Stimulated activated CD8-positive, alpha-beta memory T cell treated with anti-CD3 and anti-CD28 coated beads, Interleukin-12 subunit alpha, Interleukin-12 subunit beta, amount 100 ng/mL, for 24 hours (primary cell): ENCODE measurements around the gene NXN.
"Not testable (repeated sequence)": the region's sequence is repeated elsewhere in the genome, so short reads cannot be mapped to it uniquely, and the experiment has no call there.

ENCODE experiments used
- DNase-seq: peaks from one replicate; pipeline ENCODE4 v3.0.0-alpha.2; 2020; ENCODE audit errors: extremely low read depth

The NXN gene

DNA sequence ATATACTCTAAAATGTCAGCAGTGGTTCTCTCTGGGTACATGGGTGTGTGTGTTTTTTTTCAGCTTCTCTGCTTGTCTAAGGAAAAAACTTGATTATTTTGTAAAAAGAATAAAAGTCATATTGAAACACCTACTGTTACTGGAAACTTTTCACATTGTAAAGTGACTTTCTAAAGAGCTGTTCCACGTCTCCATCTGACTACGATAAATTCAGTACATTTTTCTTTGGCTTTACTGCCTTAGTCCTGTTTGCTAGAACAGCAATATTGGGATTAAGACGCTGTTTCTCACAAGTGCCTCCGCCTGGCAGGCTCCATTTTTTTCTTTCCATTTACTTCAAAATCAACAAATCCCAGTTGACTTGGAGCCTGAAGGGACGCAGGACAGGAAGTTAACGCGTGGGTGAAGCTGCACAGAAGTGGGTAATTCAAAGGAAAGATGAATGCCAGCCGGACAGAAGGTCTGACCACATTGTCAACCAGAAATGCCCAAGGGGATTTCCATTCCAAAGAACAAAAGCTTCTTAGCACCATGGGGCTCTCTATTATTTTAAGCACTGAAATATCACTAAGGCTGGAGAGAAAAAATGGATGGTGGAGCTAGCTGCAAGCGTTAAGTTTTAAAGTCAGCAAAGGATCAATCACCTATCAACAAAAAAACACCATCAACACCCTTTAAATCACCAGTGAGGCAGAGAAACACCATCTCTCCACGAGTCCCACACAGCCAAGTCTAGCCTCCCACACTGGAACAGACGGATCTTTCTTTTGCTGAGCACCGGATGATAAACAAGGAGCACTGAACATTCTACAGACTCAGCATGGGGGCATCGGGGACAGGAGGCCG, 205.9 kb downstream of the NXN start:
- DNase-seq, result no peak

DNA sequence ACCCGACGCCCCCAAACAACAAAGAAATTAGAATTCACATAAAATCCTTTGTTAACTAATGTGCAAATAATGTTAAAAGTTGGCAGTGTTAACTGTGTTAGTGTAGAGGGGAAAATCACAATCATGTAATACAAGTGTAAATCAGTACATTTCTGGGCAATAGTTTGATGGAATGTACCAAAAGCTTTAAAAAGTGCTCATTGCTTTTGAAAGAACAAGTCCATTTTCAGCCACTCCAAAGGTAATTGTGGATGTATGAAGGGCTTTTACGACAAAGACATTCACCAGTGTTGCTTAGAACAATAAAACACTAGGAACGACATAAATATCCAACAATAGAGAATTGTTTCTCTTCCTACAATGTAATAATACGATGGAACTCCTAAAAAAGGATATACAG, 206.6 kb downstream of the NXN start:
- no peak for DNase-seq

DNA sequence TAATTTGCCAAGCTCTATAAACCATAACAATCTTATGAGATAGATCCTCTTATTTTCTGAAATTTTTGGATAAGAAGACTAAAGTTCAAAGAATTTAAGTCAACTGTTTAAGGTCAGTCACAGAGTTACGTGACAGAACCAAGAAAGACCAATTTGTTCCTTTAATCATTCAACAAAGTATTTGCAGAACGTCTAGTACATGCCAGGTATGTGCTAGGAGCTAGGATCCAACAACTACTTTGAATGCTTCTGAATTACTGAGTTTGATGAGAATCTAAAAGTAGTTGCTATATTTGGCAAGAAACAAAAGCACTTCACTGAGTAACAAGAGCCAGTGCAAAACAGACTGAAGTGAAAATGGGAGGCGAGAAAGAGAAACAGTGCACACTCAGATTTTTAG, 212.5 kb downstream of the NXN start:
- no peak for DNase-seq

DNA sequence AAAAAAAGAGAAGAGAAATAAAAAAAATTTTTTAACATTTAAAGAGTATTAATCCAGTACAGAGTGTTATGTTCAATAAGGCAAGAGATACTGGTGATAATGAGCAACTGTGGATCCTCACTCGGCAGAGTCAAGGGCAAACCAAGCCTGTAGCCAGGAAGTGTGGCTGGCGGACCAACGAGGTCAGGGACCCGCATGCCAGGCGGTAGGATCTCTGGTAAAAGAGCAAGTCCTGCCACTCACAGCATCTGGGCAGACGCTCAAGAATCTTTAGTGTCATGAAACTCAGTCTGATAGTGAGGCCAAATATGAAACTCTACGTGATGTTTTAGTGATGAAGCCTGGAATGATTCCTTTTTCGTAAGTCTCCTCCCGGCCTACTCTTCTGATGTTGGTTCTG, 219.2 kb downstream of the NXN start:
- no peak for DNase-seq

DNA sequence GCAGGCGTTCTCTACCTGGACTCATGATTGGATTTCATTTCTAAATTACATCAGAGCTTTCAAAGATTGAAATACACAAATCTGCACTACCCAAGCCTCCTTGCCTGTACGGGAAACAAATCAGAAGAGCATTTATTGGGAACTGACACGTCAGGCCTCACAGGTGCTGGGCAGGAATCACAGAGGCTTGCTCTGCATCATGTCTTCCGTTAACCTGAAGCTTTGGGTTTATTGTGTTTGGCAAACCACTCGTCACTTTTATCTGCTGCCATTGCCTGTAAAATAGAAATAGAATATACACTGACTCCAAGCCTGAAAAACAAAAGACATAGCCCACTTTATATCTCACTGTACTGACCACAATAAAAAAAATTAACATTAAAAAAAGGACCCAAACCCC, 219.6 kb downstream of the NXN start:
- DNase-seq, result no peak

DNA sequence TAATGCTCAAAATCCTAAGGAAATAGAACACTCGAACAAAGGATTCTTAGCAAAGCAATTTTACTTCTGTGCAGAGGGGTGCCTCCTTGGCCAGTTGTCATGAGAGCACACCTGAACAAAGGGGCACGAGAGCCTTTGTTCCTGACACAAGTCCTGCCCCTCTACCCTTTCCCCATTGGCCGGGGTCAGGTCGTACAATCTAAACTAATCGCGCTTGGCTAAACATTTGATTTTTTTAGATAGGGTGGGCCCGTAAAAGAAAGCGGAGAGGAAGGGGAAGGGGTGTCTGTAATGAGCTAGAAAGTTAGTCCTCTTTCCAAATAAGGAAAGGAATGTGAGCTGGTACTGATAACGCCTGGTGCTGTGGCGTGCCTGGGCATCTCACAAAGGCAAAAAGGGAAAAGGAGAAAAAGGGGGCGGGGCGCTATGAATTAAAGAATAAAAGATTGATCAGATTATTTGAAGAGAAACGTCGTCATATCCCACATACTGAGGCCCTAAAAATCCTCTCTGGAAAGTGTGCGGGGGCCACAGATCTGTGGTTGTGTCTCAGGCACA, 223.5 kb downstream of the NXN start:
- DNase-seq, result not testable (repeated sequence)

DNA sequence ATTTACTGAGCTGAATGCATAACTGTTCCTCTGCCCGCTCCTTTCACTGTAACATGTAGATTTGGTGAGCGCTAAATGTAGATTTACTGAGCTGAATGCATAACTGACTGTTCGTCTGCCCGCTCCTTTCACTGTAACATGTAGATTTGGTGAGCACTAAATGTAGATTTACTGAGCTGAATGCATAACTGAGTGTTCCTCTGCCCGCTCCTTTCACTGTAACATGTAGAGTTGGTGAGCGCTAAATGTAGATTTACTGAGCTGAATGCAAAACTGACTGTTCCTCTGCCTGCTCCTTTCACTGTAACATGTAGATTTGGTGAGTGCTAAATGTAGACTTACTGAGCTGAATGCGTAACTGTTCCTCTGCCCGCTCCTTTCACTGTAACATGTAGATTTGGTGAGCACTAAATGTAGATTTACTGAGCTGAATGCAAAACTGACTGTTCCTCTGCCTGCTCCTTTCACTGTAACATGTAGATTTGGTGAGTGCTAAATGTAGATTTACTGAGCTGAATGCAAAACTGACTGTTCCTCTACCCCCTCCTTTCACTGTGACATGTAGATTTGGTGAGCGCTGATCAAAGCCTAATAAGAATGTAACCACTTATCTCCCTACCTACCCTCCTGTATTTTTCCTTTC, 224.1 kb downstream of the NXN start:
- DNase-seq, result not testable (repeated sequence)

DNA sequence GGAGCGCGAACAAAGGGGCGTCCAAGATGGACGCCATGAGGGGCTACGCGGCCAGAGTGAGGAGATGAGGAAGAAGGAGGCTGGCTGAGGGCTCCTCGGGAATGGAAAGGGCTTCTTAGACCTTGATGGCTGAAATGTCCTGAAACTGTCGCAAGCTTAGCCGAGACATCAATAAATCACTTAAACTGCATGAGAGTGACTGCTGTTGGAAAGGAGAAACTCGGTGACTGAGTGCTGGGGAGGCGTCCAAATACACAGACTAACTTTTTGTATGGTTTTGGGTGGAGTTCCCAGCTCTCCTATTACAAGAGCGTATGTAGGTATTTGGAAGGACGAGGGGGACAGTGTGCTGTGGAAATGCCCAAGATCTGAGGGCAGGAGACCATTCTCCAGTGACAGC, 226.2 kb downstream of the NXN start:
- no peak for DNase-seq

DNA sequence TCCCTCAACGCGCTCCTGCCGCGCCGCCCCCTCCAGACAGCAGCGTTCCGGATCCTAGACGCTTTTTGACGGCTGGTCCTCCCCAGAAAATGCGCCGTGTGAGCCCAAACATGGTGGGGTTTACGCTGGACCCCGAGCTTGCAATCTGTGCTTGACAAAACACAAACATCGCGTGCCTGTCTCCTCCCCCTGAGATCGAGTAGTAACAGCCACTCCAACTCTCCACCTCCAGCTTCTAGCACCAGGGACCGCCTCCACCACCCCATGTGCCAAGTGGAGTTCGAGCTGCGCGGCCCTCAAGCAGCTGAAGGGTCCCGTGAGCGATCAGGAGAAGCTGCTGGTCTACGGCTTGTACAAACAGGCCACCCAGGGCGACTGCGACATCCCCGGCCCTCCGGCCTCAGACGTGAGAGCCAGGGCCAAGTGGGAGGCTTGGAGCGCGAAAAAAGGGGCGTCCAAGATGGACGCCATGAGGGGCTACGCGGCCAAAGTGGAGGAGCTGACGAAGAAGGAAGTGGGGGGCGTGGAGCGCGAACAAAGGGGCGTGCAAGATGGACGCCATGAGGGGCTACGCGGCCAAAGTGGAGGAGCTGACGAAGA, 226.9 kb downstream of the NXN start:
- DNase-seq, result no peak

DNA sequence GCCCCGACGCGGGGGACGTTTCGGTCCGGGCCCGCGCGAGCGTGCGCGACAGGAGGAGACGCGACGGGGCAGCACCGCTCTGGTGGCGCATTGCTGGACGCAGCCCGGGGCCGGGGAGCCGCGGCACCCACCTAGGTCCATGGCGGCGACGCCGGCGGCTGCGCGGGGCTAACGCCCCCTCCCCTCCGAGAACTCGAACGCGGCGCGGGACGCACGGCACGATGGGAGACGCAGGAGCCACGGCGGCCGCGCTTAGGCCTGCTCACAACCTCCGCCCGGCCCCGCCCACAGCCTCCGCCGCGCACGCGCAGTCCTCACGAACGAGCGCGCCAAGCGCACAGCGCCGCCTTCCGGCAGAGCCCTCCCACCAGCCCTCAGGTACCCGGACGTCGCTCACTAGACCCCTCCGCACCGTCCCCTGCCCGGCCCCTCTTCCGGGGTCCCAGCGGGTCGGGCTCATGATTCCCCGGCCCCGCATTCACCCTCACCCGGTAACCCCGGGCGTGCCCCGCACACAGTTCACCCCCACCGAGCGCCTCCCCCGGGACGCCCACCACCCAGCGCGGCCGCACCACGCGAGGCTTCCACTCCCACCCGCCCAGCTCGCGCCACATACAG, 227.5 kb downstream of the NXN start, which contains the start of gene GEMIN4:
TSS of gene GEMIN4 (minus strand) at position 263 of the 618 bp plus-strand sequence. CDS start at position 141, 122 bp downstream.
- DNase-seq, result peak; percentile 89

DNA sequence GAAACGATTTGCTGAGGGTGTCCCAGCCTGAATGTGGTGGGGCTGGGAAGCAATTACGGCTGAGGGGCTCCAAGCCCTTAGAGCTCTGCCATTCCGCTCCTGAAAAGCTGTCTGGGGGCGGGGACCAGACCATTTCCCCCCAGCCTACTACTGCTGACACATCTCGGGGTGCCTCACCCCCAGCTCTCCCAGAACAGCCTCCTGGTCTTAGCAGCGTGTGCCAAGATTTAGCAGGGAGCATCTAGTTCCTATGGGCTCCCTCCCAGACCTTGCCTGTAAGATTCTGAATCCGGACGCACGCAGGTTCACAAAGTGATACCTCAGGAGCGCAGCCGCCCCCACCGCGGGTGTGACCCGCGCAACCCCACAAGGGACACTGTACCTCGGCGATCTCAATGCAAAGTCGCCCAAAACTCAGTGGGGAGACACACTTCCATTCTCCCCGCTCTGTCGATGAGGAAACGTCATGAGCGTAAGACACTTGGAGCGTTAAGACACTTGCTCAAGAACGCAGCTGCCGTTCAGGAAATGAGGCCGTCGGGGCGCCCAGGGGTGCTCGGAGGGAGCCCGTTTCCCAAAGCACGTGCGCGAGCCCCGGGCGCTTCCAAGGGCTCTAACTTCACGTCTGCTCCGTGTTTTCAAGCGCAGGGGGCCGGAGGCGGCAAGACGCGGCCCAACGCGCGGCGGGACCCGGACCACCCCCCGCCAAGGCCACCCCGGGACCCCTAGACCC, 228.1 kb downstream of the NXN start:
- DNase-seq, result no peak

DNA sequence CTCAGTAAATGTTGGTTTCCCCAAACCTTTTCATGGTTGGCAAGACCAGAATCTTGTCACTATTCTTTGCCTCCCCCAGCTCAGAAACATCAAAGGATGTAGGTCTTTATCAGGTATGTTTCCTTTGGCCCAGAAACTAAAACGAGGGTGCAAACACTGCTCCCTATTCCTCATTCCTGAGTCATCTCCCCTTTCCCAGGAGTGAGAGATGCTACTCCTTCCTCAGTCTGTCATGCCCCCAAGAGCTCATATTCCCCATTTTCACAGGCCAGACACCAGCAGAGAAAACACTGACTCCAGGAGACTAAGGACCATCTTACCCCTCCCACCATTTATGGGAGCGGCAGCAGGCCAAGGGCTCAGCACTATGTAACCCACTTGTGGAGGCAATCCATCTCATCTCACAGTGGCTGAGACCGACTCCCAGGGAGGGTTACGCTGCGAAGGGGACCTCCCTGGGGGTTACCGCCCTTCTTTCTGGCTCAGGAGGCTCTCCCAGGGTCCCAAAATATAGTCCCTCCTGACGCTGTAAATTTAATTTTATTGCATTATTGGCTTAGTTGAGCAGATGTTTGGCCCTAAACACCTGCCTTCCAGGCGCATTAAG, 229.0 kb downstream of the NXN start:
- no peak for DNase-seq

DNA sequence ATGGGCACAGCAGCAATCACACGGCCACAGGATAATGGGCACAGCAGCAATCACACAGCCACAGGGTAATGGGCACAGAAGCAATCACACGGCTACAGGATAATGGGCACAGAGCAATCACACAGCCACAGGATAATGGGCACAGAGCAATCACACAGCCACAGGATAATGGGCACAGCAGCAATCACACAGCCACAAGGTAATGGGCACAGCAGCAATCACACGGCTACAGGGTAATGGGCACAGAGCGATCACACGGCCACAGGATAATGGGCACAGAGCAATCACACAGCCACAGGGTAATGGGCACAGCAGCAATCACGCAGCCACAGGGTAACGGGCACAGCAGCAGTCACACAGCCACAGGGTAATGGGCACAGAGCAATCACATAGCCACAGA, 230.2 kb downstream of the NXN start:
- DNase-seq, result not testable (repeated sequence)
